Activated T-helper 1 cell treated with anti-CD3 and anti-CD28 coated beads, Interleukin-2, amount 50 U/mL, for 16 hours (primary cell): Measurements from ENCODE around the gene ZNF230.

ENCODE experiments used
- DNase-seq, 2 donors: peaks; one replicate each; pipeline ENCODE4 v3.0.0-alpha.2; 2020; ENCODE audit warnings: low read depth in 1 of 2, low spot score in 1 of 2

Gene ZNF230

DNA sequence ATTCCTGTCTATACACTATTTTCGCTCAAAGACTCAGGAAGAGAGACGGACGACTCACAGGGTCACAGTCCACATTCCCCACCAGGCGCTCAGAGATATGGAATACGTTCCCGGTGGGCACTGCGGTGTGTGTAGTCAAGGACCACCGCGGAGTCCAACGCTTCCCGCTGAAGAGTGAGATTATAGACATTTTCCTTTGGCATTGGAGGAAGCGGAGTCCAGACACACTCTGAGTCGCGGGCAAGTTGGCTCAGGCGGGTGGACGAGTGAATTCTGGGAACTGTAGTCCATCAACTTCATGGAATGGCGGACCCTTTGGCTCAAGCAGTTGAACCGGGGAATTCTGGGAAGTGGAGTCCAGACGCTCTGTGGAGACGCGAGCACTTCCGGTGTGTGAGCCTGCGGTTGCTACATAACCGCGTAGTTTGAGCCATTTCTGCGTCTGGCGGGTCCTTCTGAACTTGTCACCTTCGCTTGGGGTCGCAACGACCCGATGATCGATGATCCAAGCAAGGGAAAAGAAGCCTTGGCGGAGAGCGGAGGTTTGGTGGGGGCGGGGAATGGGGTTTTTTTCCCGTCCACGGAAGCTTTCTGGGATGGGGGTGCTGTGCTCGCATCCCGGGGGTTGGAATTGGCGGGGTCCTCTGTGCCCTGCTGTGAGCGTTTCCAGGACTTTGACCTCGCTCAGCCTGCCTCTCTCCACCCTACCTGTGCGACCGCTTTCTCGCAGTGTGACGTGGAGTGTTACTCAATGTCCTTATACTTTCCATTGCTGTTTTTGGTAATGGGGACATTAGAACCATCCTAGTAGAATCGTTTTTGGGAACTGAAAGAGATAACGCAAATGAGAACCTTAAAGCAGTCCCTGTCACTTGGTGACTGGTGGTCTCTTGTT, at the start of gene ZNF230:
ZNF230 (plus strand) TSS at position 392 of the 895 bp plus-strand sequence. CDS start 4,122 bp downstream, outside the sequence.
- peak; percentile 60 to 70 for DNase-seq

DNA sequence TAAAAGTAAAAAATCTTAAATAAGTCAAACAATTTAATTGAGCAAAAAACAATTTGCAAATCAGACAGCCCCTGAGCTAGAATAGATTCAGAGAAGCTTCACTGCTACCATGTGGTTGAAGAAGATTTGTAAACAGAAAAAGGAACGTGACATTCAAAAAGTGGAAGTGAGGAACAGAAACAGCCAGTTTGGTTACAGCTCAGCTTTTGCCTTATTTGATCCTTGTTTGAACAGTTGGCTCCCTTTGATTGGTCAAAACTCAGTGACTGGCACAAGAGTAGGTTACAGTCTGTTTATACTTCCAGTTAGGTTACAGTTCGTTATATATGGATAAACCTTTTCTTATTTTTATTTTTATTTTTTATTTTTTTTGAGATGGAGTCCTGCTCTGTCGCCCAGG, 45.9 kb upstream of the ZNF230 start:
- DNase-seq, result no peak

GRCh38 chr19:43957891-43958290, 44.9 kb upstream of the ZNF230 start:
- no peak for DNase-seq

- no peak for DNase-seq
Measured at GRCh38 chr19:43960411-43960810, 42.3 kb upstream of the ZNF230 start.

- DNase-seq, result no peak
Measured at GRCh38 chr19:43966079-43966694, 36.6 kb upstream of the ZNF230 start.

GRCh38 chr19:43976732-43977131, 26.0 kb upstream of the ZNF230 start:
- no peak for DNase-seq

DNA sequence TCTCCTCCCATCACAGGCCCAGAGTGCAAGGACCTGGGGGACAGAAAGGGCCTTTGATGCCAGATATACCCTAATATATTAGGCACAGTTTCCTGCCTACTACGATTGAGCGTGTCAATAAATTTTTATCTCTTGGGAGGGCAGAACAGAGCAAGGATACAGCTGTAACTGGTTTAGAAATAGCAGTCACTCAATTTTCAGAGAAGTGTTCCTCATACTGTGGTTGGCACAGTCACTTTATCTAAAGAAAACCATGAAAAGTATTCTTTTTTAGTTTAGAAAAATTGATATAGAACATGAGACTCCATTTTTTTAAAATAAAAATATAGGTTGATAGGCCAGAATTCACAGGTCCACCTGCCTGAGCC, 19.2 kb upstream of the ZNF230 start:
- DNase-seq, result no peak

DNA sequence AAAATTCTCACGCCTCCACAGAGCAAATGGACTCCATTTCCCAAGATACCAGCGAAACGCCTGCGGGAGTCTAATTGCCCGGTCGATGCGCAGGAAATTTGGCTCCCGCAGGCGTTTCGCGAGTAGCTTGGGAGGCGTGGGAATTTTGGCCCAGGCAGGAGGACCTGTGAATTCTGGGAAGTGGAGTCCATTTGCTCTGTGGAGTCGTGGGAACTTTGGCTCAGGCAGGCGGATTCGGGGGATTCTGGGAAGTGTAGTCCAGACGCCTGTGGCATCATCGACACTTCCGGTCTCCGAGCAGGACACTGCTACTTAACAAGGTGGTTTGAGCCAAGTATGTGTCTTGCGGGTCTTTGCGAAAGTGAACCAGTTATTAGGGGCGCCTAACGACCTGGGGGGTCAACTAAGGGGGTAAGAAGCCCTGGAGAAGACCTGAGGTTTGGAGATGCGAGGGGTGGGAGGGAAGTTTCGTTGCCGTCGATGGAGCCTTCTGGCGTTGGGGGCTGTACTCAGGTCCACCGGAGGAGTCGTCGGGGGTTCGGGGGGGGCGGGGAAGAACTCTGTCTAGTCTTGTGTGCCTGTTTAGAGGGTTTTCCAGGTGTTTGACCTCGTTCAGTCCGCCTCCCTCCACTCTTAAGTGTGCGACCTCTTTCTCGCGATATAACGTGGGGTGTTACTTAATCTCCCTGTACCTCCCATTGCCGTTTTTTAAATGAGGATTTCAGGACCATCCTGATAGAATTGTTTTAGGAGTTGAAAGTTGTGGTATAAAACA, 18.7 kb upstream of the ZNF230 start, which contains the start of gene ZNF155:
ZNF155 (plus strand) TSS at position 277 of the 775 bp plus-strand sequence. CDS start 4,356 bp downstream, outside the sequence.
- peak; percentile 27 to 53 for DNase-seq

- DNase-seq, result no peak
Measured at GRCh38 chr19:43984687-43985000, 18.1 kb upstream of the ZNF230 start.

- no peak for DNase-seq
Measured at GRCh38 chr19:43997631-43998290, 5.0 kb upstream of the ZNF230 start.

- no peak for DNase-seq
Measured at GRCh38 chr19:44002212-44002565, 568 bp upstream of the ZNF230 start.

GRCh38 chr19:44003461-44004009, 778 bp downstream of the ZNF230 start:
- no peak for DNase-seq

- no peak for DNase-seq
Measured at GRCh38 chr19:44005973-44006372, 3.2 kb downstream of the ZNF230 start.

GRCh38 chr19:44007473-44007872, 4.7 kb downstream of the ZNF230 start:
- no peak for DNase-seq

DNA sequence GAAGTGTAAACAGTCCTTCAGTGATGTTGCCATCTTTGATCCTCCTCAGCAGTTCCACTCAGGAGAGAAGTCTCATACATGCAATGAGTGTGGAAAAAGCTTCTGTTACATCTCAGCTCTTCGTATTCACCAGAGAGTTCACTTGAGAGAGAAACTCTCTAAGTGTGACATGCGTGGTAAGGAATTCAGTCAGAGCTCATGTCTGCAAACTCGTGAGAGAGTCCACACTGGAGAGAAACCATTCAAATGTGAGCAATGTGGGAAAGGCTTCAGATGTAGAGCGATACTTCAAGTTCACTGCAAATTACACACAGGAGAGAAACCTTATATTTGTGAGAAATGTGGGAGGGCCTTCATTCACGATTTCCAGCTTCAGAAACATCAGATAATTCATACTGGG, 7.7 kb downstream of the ZNF230 start:
- no peak for DNase-seq

GRCh38 chr19:44019498-44019897, 16.7 kb downstream of the ZNF230 start:
- DNase-seq, result no peak

GRCh38 chr19:44021221-44021620, 18.5 kb downstream of the ZNF230 start:
- no peak for DNase-seq

- DNase-seq, result no peak
Measured at GRCh38 chr19:44024900-44025216, 22.1 kb downstream of the ZNF230 start.

DNA sequence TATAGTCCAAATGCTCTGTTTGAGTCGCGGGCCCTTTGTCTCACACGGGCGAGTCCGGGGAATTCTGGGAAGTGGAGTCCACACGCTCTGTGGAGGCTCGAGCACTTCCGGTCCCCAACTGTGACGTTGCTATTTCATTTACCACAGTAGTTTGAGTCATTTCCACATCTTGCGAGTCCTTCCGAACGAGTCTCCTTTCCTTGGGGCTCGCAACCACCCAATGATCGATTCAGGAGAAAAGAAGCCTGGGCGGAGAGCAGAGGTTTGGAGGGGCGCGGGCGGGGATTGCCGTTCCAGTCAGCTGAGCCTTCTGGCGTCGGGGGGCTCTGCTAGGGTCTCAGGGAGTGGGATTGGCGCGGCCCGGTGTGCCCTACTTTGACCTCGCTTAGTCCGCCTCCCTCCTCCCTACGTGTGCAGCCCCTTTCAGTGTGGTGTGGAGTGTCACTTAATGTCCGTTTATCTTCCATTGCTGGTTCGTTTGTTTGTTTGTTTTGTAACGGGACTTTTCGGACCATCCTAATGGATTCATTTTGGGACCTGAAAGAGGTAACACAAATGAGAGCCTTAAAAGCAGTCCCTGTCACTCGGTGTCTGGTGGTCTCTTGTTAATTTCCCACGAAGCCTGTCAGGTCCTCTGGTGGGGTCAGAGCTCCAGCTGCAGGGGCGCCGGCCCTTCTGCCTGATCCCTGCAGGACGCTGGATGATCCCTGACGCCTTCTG, 22.6 kb downstream of the ZNF230 start, which contains the start of gene ZNF222:
ZNF222 (plus strand) TSS at position 163 of the 720 bp plus-strand sequence; CDS start at position 221, 58 bp downstream.
- peak; percentile 52 to 59 for DNase-seq

- no peak for DNase-seq
Measured at GRCh38 chr19:44026622-44027021, 23.9 kb downstream of the ZNF230 start.
